ACC112 (cell line): ENCODE results near the gene DGKI.
A peak's percentile ranks its signal among the peaks of the same experiment; 100 is the strongest.

Experiments
- H2AFZ ChIP-seq: fragments of 200-600 bp; sonication (generic); one replicate; pipeline ENCODE4 v1.6.0; 2017; ENCODE audit warnings: antibody characterized with exemption, low read length; ENCODE audit not compliant: unreplicated experiment
- H3K27ac ChIP-seq: fragments of 200-600 bp; sonication (generic); 2 replicates; pipeline ENCODE4 v1.5.1; 2014; ENCODE audit warnings: low read depth, mild to moderate bottlenecking, antibody characterized with exemption, low read length, moderate library complexity
- H3K27me3 ChIP-seq: fragments of 200-600 bp; sonication (generic); 2 replicates; pipeline ENCODE4 v1.6.1; 2014; ENCODE audit warnings: mild to moderate bottlenecking, antibody characterized with exemption, low read length, moderate library complexity, mixed read lengths; ENCODE audit not compliant: insufficient read depth
- H3K36me3 ChIP-seq: fragments of 200-600 bp; sonication (generic); 2 replicates; pipeline ENCODE4 v1.6.1; 2016; ENCODE audit warnings: mild to moderate bottlenecking, antibody characterized with exemption, low read length, moderate library complexity, mixed read lengths; ENCODE audit not compliant: insufficient read depth
- H3K4me1 ChIP-seq: fragments of 200-600 bp; sonication (generic); one replicate; pipeline ENCODE4 v1.6.1; 2016; ENCODE audit warnings: low read length, mixed read lengths; ENCODE audit not compliant: insufficient read depth, unreplicated experiment, control insufficient read depth
- H3K4me3 ChIP-seq: fragments of 200-600 bp; sonication (generic); 2 replicates; pipeline ENCODE4 v1.5.1; 2014; ENCODE audit warnings: mild to moderate bottlenecking, low read depth, low read length
- H3K79me2 ChIP-seq: fragments of 200-600 bp; sonication (generic); one replicate; pipeline ENCODE4 v1.6.0; 2016; ENCODE audit warnings: low read length; ENCODE audit not compliant: control insufficient read depth, unreplicated experiment, insufficient read depth

DGKI gene

GRCh38 chr7:137692399-137692798 lies 154.4 kb downstream of the DGKI start:
- peak overlapping the region; percentile 44 for H2AFZ ChIP-seq
- peaks cover 91% of the 10 kb centered on the region for H3K4me1 ChIP-seq
- H3K27ac ChIP-seq: peak overlapping the region; percentile 52
- H3K4me3 ChIP-seq: no peak overlapping the region
- H3K79me2 ChIP-seq: no peaks in the 10 kb centered on the region
- H3K27me3 ChIP-seq: no peaks in the 10 kb centered on the region
- H3K36me3 ChIP-seq: no peaks in the 10 kb centered on the region

GRCh38 chr7:137691566-137691965 lies 155.2 kb downstream of the DGKI start:
- Histone ChIP-seq H3K27ac (peak overlapping the region; percentile 52), H2AFZ (no peak overlapping the region)

GRCh38 chr7:137690635-137691034 lies 156.1 kb downstream of the DGKI start:
- peaks cover 91% of the 10 kb centered on the region for H3K4me1 ChIP-seq
- no peak overlapping the region for H3K4me3 ChIP-seq
- H2AFZ ChIP-seq: no peak overlapping the region

More at GRCh38 chr7:137691566-137691965, 155.2 kb downstream of the DGKI start:
- Histone ChIP-seq H3K27me3 (no peaks in the 10 kb centered on the region), H3K4me3 (no peak overlapping the region), H3K79me2 (no peaks in the 10 kb centered on the region), H3K36me3 (no peaks in the 10 kb centered on the region), H3K4me1 (peaks cover 91% of the 10 kb centered on the region)

GRCh38 chr7:137689761-137690160 lies 157.0 kb downstream of the DGKI start:
- H2AFZ ChIP-seq: no peak overlapping the region
- peak overlapping the region; percentile 100 for H3K27ac ChIP-seq
- 0 out of 2 replicates have a peak, but pooled peaks cover 3% of the 10 kb centered on the region for H3K36me3 ChIP-seq
- H3K4me3 ChIP-seq: no peak overlapping the region
- peaks cover 89% of the 10 kb centered on the region for H3K4me1 ChIP-seq
- no peaks in the 10 kb centered on the region for H3K79me2 ChIP-seq
- H3K27me3 ChIP-seq: no peaks in the 10 kb centered on the region

More at GRCh38 chr7:137690635-137691034, 156.1 kb downstream of the DGKI start:
- H3K79me2 ChIP-seq: no peaks in the 10 kb centered on the region
- peak overlapping the region; percentile 20; the same call in 1 of the 2 replicates for H3K27ac ChIP-seq
- H3K36me3 ChIP-seq: 0 out of 2 replicates have a peak, but pooled peaks cover under 1% of the 10 kb centered on the region
- H3K27me3 ChIP-seq: no peaks in the 10 kb centered on the region

GRCh38 chr7:137687556-137688265 lies 159.1 kb downstream of the DGKI start:
- Histone ChIP-seq H3K27me3 (no peaks in the 10 kb centered on the region), H3K4me3 (peak overlapping the region; percentile 75), H3K36me3 (0 out of 2 replicates have a peak, but pooled peaks cover 3% of the 10 kb centered on the region), H3K27ac (peak overlapping the region; percentile 100), H3K79me2 (no peaks in the 10 kb centered on the region), H2AFZ (peak overlapping the region; percentile 86), H3K4me1 (peaks cover 77% of the 10 kb centered on the region)

- Histone ChIP-seq H3K79me2 (peaks cover under 1% of the 10 kb centered on the region), H3K4me1 (peaks cover 78% of the 10 kb centered on the region), H2AFZ (no peak overlapping the region), H3K36me3 (0 out of 2 replicates have a peak, but pooled peaks cover 3% of the 10 kb centered on the region), H3K27ac (peak overlapping the region; percentile 100), H3K27me3 (no peaks in the 10 kb centered on the region), H3K4me3 (no peak overlapping the region)
These were observed 161.2 kb downstream of the DGKI start for GRCh38 chr7:137685433-137686164.

- H3K4me3 ChIP-seq: no peak overlapping the region
- peaks cover 74% of the 10 kb centered on the region for H3K4me1 ChIP-seq
- peaks cover 5% of the 10 kb centered on the region for H3K79me2 ChIP-seq
- 0 out of 2 replicates have a peak, but pooled peaks cover 3% of the 10 kb centered on the region for H3K36me3 ChIP-seq
- peak overlapping the region; percentile 100 for H3K27ac ChIP-seq
- H3K27me3 ChIP-seq: no peaks in the 10 kb centered on the region
- H2AFZ ChIP-seq: no peak overlapping the region
These were observed 162.0 kb downstream of the DGKI start for GRCh38 chr7:137684776-137685175.

- H3K4me1 ChIP-seq: peaks cover 70% of the 10 kb centered on the region
- 0 out of 2 replicates have a peak, but pooled peaks cover 3% of the 10 kb centered on the region for H3K36me3 ChIP-seq
- H3K4me3 ChIP-seq: no peak overlapping the region
- H2AFZ ChIP-seq: no peak overlapping the region
- no peaks in the 10 kb centered on the region for H3K27me3 ChIP-seq
- H3K79me2 ChIP-seq: peaks cover 5% of the 10 kb centered on the region
- peak overlapping the region; percentile 96; the same call in 1 of the 2 replicates for H3K27ac ChIP-seq
These were observed 162.5 kb downstream of the DGKI start for GRCh38 chr7:137684316-137684715.

GRCh38 chr7:137682596-137682995 lies 164.2 kb downstream of the DGKI start:
- Histone ChIP-seq H3K27me3 (no peaks in the 10 kb centered on the region), H3K79me2 (peaks cover 5% of the 10 kb centered on the region), H2AFZ (peak overlapping the region; percentile 16), H3K36me3 (0 out of 2 replicates have a peak, but pooled peaks cover 5% of the 10 kb centered on the region), H3K27ac (peak overlapping the region; percentile 96), H3K4me1 (peaks cover 52% of the 10 kb centered on the region), H3K4me3 (peak overlapping the region; percentile 12; the same call in 1 of the 2 replicates)

GRCh38 chr7:137681657-137682562 lies 164.9 kb downstream of the DGKI start:
- H3K27ac ChIP-seq: peak overlapping the region; percentile 96
- H3K27me3 ChIP-seq: no peaks in the 10 kb centered on the region
- H3K4me3 ChIP-seq: no peak overlapping the region; the same call in 1 of the 2 replicates
- H3K36me3 ChIP-seq: 0 out of 2 replicates have a peak, but pooled peaks cover 5% of the 10 kb centered on the region
- H2AFZ ChIP-seq: peak overlapping the region; percentile 52
- peaks cover 45% of the 10 kb centered on the region for H3K4me1 ChIP-seq
- H3K79me2 ChIP-seq: peaks cover 5% of the 10 kb centered on the region
